GM12873 (cell line): ENCODE measurements around the gene LDLRAD3.

ENCODE experiments used
- CTCF ChIP-seq: IDR thresholded peaks from 2 replicates; pipeline ENCODE4 v1.5.1; 2012; ENCODE audit warnings: low read depth, mild to moderate bottlenecking, moderate library complexity, low read length, control low read depth; ENCODE audit not compliant: insufficient read depth; ENCODE audit errors: missing control alignments

Gene LDLRAD3

GRCh38 chr11:36271794-36272407 is 328.0 kb downstream of the LDLRAD3 start:
- TF ChIP-seq CTCF, result no peak

- no peak for TF ChIP-seq CTCF
These were observed 329.2 kb downstream of the LDLRAD3 start for GRCh38 chr11:36273110-36273509.

- TF ChIP-seq CTCF, result no peak
These were observed 330.6 kb downstream of the LDLRAD3 start for GRCh38 chr11:36274414-36274813.

- no peak for TF ChIP-seq CTCF
These were observed 334.8 kb downstream of the LDLRAD3 start for GRCh38 chr11:36278531-36279282.

GRCh38 chr11:36280531-36280930 is 336.7 kb downstream of the LDLRAD3 start:
- no peak for TF ChIP-seq CTCF
